Measurements from ENCODE around the gene SEPTIN10.

Gene SEPTIN10

GRCh38 chr2:109514857-109515256 lies 98.9 kb downstream of the SEPTIN10 start:
- H3K27ac ChIP-seq, result no peak overlapping the region
- no peak for TF ChIP-seq CTCF (IDR thresholded peaks at IDR 0.05)
- TF ChIP-seq ZFX (IDR thresholded peaks at IDR 0.05; ENCODE audit: borderline replicate concordance), result no peak

DNA sequence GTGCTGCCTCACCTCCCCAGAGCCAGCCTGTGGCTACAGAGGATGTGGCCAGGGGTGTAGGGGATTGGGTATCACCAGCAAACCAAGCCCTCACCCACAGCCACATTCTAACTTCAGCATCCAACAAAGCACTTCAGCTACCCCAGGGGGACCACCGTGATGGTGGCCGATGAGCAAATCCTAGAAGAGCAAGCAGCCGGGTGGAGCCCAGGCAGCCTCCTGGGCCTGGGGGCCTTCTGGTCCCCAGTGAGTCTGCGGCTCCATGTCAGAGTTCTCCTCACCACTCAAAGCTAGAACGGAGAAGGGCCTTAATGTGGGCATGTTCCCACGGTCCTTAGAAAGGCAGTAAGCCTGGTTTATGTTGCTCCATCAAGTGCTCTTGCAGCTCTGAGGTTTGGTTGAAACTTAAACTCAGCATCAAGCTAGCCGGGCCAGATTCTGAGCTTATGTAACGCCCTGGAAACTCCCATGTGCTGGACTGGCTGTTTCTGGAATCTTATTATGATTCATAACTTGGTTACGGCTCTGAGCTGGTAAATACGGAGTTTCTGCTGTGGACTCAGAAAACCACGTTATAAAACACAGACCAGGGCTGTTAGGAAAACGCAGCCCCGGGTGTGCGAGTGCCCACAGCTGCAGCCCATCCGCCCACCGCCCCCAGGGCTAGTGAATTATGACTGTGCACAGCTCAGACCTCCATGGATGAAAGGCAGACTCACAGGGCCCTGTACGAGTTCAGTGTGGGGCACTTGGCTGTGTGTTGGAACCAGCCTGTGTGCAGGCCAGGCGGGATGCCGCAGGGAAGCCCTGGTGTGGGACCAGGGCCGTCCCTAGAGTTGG lies 99.8 kb downstream of the SEPTIN10 start:
- H3K27ac ChIP-seq, result no peak overlapping the region
- no peak for TF ChIP-seq CTCF (IDR thresholded peaks at IDR 0.05)
- no peak for TF ChIP-seq ZFX (IDR thresholded peaks at IDR 0.05; ENCODE audit: borderline replicate concordance)

DNA sequence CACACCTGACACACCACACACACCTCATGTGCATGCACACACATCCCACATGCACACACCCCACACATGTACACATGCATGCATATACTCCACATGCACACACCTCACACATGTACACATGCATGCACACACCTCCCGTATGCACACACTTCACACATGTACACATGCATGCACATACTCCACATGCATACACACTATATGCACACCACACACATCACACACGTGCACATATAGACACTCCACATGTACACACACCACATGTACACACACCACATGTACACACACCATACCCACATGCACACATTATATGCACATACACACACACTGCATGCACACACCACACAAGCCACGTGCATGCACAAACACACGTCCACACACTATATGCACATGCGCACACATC lies 100.5 kb downstream of the SEPTIN10 start:
- H3K27ac ChIP-seq, result no peak overlapping the region
- TF ChIP-seq ZFX (IDR thresholded peaks at IDR 0.05; ENCODE audit: borderline replicate concordance), result no peak

DNA sequence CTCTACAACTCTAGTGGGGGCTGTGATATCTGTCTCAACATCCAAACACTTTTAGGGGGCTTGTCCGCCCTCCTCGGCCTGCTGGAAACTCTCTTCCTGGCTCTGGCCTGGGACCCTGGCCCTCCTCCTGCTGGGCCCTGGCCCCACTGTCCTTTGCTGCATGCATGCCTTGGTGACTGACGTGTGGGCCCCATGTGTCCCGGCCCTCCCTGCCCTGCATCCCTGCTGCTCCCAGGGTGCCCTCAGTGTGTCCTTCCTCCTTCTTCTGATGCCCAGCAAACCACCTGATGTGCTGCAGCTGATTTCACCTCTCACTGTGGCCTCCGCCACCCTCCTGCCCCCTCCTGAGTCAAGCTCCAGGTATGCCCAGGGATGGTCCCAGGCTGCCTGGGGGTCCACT lies 101.7 kb downstream of the SEPTIN10 start:
- H3K27ac ChIP-seq, result no peak overlapping the region
- no peak for TF ChIP-seq ZFX (IDR thresholded peaks at IDR 0.05; ENCODE audit: borderline replicate concordance)
- no peak for TF ChIP-seq CTCF (IDR thresholded peaks at IDR 0.05)

- H3K27ac ChIP-seq, result no peak overlapping the region
- TF ChIP-seq CTCF (IDR thresholded peaks at IDR 0.05) (no peak), ZFX (IDR thresholded peaks at IDR 0.05; ENCODE audit: borderline replicate concordance) (no peak)
These were observed 102.6 kb downstream of the SEPTIN10 start for GRCh38 chr2:109511168-109511567.

DNA sequence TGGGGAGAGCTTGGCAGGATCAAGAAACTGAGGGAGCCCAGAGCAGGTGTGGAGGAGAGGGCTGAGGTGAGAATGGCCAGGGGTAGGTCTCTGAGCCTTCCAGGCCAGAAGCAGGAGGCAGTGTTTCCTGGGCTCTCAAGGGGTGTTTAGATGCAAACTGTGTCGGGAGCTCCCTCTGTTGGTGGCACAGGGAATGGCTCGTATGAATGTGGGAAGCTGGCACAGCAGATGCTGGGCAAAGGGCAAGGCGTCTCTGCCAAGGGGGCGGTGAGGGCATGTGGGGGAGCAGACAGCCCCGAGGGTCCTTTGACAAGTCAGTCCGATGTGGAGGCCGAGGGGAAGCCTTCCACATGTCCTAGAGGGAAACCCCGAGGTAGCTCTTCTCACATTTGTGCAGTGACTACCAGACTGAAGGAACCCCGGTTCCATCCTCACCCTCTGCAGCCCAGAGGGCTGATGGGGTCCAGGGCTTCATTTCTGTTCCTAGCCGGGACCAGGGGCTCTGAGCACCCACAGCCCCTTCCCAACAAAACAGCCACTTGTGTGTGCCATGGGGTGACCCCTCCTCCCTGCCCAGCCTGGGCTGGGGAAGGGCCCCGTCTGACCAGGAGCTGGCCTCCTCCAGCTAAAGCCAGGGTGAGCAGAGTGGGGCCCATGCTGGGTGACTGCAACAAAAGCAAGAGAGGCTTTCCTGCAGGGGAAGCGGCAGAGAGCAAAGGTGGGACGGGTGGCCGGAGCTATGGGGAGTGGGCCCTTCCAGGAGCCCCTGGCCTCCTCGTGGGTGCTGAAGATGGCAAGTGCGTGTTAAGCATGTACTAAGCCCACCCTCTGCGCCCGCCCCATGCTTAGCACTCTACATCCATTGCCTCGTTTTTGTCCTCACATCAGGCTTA lies 103.4 kb downstream of the SEPTIN10 start:
- TF ChIP-seq ZFX (IDR thresholded peaks at IDR 0.05; ENCODE audit: borderline replicate concordance) (no peak), CTCF (IDR thresholded peaks at IDR 0.05) (peak; percentile 90)
- H3K27ac ChIP-seq, result no peak overlapping the region

DNA sequence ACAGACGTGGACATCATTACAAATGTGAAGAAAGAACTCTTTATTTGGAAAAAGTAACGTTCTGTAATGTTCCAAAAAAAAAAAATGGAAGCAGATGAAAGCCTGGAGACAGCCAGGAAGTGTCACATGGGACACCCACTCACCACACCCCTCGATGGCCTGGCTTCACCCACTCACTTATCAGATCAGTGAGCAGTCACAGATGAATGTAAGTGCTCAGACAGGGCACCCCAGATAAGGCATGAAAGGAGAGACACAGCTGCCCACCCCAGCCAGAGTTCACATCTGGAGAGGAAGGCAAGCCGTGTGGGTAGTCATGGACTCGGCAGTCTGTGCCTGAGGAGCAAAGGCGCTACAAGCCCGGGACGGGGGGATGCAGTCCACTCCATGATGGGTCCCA lies 105.2 kb downstream of the SEPTIN10 start:
- TF ChIP-seq ZFX (IDR thresholded peaks at IDR 0.05; ENCODE audit: borderline replicate concordance), result no peak
- TF ChIP-seq CTCF (IDR thresholded peaks at IDR 0.05), result no peak
- H3K27ac ChIP-seq, result no peak overlapping the region

Measured in 22Rv1 (cell line).